SU-DHL-6 (cell line): Measurements from ENCODE around the gene ATL2.
"Not testable (repeated sequence)": the region's sequence is repeated elsewhere in the genome, so short reads cannot be mapped to it uniquely, and the experiment has no call there.

Experiments used
- H2AFZ ChIP-seq: fragments of 200-600 bp; sonication (generic); 2 replicates; pipeline ENCODE4 v1.6.1; 2014; ENCODE audit warnings: low read depth, mild to moderate bottlenecking, moderate library complexity, mixed read lengths, antibody characterized with exemption, low read length; ENCODE audit not compliant: severe bottlenecking
- H3F3A ChIP-seq: fragments of 200-600 bp; shearing (Covaris generic); 2 replicates; pipeline ENCODE4 v1.6.0; 2016; ENCODE audit warnings: antibody characterized with exemption, mild to moderate bottlenecking; ENCODE audit not compliant: insufficient read depth
- H3K27ac ChIP-seq: fragments of 200-600 bp; sonication (generic); 2 replicates; pipeline ENCODE4 v1.5.1; 2016; ENCODE audit warnings: low read depth, mild to moderate bottlenecking, low read length, moderate library complexity, mixed read lengths
- H3K27me3 ChIP-seq: fragments of 200-600 bp; sonication (generic), shearing (Covaris generic); 2 replicates; pipeline ENCODE4 v1.6.0; 2014; ENCODE audit warnings: mild to moderate bottlenecking, low read length
- H3K36me3 ChIP-seq: fragments of 200-600 bp; sonication (generic); 2 replicates; pipeline ENCODE4 v1.6.1; 2014; ENCODE audit warnings: mild to moderate bottlenecking, low read length, mixed read lengths
- H3K4me2 ChIP-seq: fragments of 300-600, 200-600 bp; shearing (Covaris generic), sonication (generic); 2 replicates; pipeline ENCODE4 v1.6.0; 2014; ENCODE audit warnings: low read length, low read depth, mild to moderate bottlenecking; ENCODE audit not compliant: poor library complexity, severe bottlenecking
- H3K4me3 ChIP-seq: fragments of 200-600 bp; sonication (generic); 2 replicates; pipeline ENCODE4 v1.5.1; 2014; ENCODE audit warnings: antibody characterized with exemption, low read length, mild to moderate bottlenecking, mixed read lengths; ENCODE audit not compliant: insufficient read depth, poor library complexity, severe bottlenecking
- H3K79me2 ChIP-seq: fragments of 200-600 bp; sonication (generic); 2 replicates; pipeline ENCODE4 v1.6.1; 2014; ENCODE audit warnings: mild to moderate bottlenecking, low read length, moderate library complexity; ENCODE audit not compliant: insufficient read depth
- H3K9ac ChIP-seq: fragments of 200-600 bp; sonication (generic); 2 replicates; pipeline ENCODE4 v1.7.0; 2014; ENCODE audit warnings: mild to moderate bottlenecking, low read length
- H3K9me2 ChIP-seq: fragments of 200-600 bp; sonication (generic); replicated peaks from 2 replicates; pipeline ENCODE4 v1.6.1; 2014; ENCODE audit warnings: low read length; ENCODE audit not compliant: insufficient read depth
- H3K9me3 ChIP-seq: fragments of 200-600 bp; sonication (generic); 2 replicates; pipeline ENCODE4 v1.6.1; 2014; ENCODE audit warnings: low read length, mixed read lengths; ENCODE audit not compliant: insufficient read depth
- H4K20me1 ChIP-seq: fragments of 200-600 bp; sonication (generic); 2 replicates; pipeline ENCODE4 v1.6.1; 2014; ENCODE audit warnings: low read depth, mild to moderate bottlenecking, antibody characterized with exemption, low read length, moderate library complexity, mixed read lengths
- EZH2phosphoT487 ChIP-seq: fragments of 200-600 bp; sonication (generic), shearing (Covaris generic); conservative IDR thresholded peaks from 2 replicates; pipeline ENCODE4 v1.6.1; 2018; ENCODE audit warnings: mild to moderate bottlenecking, antibody characterized with exemption, low read length, moderate library complexity, mixed read lengths
- TF ChIP-seq, protein P1 (sequence below): fragments of 200-600 bp; sonication (generic); IDR thresholded peaks from one replicate; pipeline ENCODE4 v1.5.1; 2017; ENCODE audit warnings: antibody characterized with exemption, mild to moderate bottlenecking, low read length, moderate library complexity; ENCODE audit not compliant: insufficient read depth, poor library complexity, severe bottlenecking

Gene ATL2

DNA sequence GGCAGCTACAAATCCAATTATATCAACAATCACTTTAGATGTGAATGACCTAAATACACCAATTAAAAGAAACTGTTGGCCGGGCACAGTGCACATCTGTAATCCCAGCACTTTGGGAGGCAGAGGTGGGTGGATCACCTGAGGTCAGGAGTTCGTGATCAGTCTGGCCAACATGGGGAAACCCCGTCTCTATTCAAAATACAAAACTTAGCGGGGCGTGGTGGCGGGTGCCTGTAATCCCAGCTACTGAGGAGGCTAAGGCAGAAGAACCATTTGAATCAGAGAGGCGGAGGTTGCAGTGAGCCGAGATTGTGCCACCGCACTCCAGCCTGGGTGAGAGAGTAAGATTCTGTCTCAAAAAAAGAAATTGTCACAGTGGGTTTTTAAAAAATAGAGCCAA, 49.5 kb downstream of the ATL2 start:
- peaks cover 69% of the 10 kb centered on the region for H3K79me2 ChIP-seq
- H3K4me2 ChIP-seq: no peak overlapping the region
- H2AFZ ChIP-seq: no peak overlapping the region
- H3K9me3 ChIP-seq: no peaks in the 10 kb centered on the region
- TF ChIP-seq EZH2phosphoT487: no peak
- TF ChIP-seq, protein P1, sequence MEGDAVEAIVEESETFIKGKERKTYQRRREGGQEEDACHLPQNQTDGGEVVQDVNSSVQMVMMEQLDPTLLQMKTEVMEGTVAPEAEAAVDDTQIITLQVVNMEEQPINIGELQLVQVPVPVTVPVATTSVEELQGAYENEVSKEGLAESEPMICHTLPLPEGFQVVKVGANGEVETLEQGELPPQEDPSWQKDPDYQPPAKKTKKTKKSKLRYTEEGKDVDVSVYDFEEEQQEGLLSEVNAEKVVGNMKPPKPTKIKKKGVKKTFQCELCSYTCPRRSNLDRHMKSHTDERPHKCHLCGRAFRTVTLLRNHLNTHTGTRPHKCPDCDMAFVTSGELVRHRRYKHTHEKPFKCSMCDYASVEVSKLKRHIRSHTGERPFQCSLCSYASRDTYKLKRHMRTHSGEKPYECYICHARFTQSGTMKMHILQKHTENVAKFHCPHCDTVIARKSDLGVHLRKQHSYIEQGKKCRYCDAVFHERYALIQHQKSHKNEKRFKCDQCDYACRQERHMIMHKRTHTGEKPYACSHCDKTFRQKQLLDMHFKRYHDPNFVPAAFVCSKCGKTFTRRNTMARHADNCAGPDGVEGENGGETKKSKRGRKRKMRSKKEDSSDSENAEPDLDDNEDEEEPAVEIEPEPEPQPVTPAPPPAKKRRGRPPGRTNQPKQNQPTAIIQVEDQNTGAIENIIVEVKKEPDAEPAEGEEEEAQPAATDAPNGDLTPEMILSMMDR: no peak
- H3K27ac ChIP-seq: no peak overlapping the region
- H4K20me1 ChIP-seq: no peaks in the 10 kb centered on the region; the same call in 1 of the 2 replicates
- H3K9me2 ChIP-seq: no peaks in the 10 kb centered on the region
- peaks cover 8% of the 10 kb centered on the region; the same call in 1 of the 2 replicates for H3K36me3 ChIP-seq
- H3F3A ChIP-seq: no peaks in the 10 kb centered on the region
- no peak overlapping the region for H3K4me3 ChIP-seq
- no peak overlapping the region for H3K9ac ChIP-seq
- H3K27me3 ChIP-seq: no peaks in the 10 kb centered on the region

DNA sequence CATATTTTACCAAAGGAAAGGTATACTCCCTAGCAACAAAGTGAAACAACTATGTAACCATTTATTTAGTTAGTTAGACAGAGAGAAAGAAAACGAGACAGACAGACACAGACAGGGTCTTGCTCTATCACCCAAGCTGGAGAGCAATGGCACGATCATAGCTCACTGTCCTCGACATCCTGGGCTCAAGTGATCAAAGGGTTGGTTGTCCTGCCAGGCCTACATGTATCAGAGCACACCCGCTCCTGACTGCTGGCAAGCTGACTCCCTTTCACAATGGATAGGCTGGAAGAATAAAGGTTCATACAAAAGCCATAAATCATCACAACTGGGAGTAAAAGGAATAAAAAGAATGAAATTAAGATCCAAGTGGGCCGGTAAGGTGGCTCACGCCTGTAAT, 53.5 kb downstream of the ATL2 start:
- H4K20me1 ChIP-seq: no peaks in the 10 kb centered on the region; the same call in 1 of the 2 replicates
- H3K9me3 ChIP-seq: no peaks in the 10 kb centered on the region
- no peak overlapping the region for H2AFZ ChIP-seq
- TF ChIP-seq, protein P1: no peak
- no peak for TF ChIP-seq EZH2phosphoT487
- H3K79me2 ChIP-seq: peaks cover 51% of the 10 kb centered on the region
- no peak overlapping the region for H3K4me2 ChIP-seq
- no peak overlapping the region for H3K27ac ChIP-seq
- H3F3A ChIP-seq: no peaks in the 10 kb centered on the region
- H3K9ac ChIP-seq: no peak overlapping the region
- no peak overlapping the region for H3K4me3 ChIP-seq
- H3K27me3 ChIP-seq: no peaks in the 10 kb centered on the region
- H3K9me2 ChIP-seq: no peaks in the 10 kb centered on the region
- no peaks in the 10 kb centered on the region; the same call in 1 of the 2 replicates for H3K36me3 ChIP-seq

DNA sequence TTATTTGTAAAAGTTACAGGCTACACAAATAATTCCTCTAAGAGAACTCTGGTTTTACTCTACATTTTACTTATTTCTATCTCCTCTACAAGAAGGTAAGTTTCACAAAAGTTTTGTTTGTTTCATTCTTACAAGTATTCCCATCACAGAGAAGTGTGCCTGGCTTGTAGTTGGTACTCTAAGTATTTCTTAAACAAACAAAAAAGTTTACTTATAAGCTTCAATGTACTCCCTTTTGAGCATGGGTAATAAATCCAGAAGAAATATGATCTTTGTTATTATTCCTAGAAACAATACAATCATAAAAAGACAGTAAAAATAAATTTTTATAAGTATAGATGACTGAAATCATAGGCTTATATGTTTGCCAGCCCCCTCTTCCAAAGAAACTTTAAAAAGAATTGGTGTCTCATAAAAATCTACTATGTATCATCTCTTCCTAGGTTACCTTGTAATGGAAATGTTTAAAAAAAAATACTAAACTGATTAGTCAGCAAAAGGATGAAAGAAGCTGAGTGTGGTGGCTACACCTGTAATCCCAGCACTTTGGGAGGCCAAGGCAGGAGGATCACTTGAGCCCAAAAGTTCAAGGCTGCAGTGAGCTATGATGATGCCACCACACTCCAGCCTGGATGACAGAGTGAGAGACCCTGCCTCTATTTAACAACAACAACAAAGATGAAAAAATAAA, 54.7 kb downstream of the ATL2 start:
- no peaks in the 10 kb centered on the region for H3K27me3 ChIP-seq

DNA sequence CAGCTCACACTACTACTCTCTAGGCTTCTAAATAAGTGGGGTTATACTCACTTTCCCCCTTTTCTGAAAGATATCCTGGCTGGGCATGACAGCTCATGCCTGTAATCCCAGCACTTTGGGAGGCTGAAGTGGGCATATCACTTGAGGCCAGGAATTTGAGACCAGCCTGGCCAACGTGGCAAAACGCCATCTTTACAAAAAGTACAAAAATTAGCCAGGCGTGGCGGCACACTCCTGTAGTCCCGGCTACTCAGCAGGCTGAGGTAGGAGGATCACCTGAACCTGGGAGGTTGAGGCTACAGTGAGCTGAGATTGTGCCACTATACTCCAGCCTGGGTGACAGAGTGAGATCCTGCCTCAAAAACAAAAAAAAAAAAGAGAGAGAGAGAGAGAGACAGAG, 57.8 kb downstream of the ATL2 start:
- peaks cover 12% of the 10 kb centered on the region for H3K79me2 ChIP-seq
- not testable (repeated sequence) for H3K9me2 ChIP-seq, H3K4me3 ChIP-seq, H3F3A ChIP-seq, H4K20me1 ChIP-seq, H3K9ac ChIP-seq, H3K27me3 ChIP-seq, H3K4me2 ChIP-seq, H2AFZ ChIP-seq, H3K9me3 ChIP-seq, H3K27ac ChIP-seq
- peaks cover 16% of the 10 kb centered on the region for H3K36me3 ChIP-seq

More for the DNA sequence above, 54.7 kb downstream of the ATL2 start:
- no peak overlapping the region for H3K27ac ChIP-seq
- H3K9me2 ChIP-seq: no peaks in the 10 kb centered on the region
- H3K9ac ChIP-seq: no peak overlapping the region
- H2AFZ ChIP-seq: no peak overlapping the region
- no peaks in the 10 kb centered on the region for H3K9me3 ChIP-seq
- H3K4me2 ChIP-seq: no peak overlapping the region
- H3K4me3 ChIP-seq: no peak overlapping the region
- TF ChIP-seq, protein P1: no peak
- no peak for TF ChIP-seq EZH2phosphoT487
- peaks cover 39% of the 10 kb centered on the region for H3K79me2 ChIP-seq
- H4K20me1 ChIP-seq: no peaks in the 10 kb centered on the region; the same call in 1 of the 2 replicates
- H3F3A ChIP-seq: no peaks in the 10 kb centered on the region
- H3K36me3 ChIP-seq: peaks cover 5% of the 10 kb centered on the region; the same call in 1 of the 2 replicates
